ENCODE data around the gene LRRD1. TPM values are rescaled to one million over a fixed set of nuclear protein-coding genes. Genes with fewer than 3 reads are reported as not detected.

Gene LRRD1
- total and polyA plus RNA-seq, 10 of the 15 experiments (the other 5 are each of a cell fraction or from before 2014, with no cell fraction given), result 0.04 to 0.06 TPM; not detected in 8

DNA sequence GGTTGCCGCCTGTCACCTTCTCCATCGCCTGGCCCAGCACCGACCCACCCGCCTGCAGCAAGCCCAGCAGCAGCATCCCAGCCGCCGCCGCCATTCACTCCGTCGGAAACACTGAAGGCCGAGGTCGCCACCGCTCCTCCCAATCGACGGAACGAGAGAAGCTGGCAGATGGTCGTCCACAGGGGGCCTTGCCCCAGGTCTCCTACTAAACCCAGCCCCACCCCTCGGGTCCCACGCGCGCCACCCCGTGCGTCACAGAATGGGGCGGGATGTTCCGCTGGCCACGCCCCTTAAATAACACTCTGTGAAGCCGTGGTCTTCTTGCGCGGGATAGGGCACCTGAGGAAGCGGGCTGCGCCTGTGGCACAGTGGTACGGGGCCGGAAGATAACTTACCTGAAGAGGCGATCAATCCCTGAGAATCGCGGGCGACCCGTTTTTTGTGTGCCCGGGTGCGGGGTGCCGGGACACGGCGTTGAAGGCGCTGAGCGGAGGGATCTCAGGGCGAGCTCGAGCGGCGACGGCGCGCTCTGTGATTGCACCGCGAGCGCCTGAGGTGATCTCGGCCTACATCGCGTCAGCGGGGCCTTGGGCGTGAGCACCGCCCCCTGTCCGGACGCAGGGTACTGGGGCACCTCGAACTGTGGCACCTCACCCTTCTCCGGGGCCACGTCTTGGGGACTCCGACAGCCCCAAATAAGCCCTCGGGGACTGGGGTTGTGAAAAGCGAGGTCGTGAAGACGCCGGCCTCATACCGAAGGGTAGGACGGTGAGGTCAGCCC lies 44.5 kb downstream of the LRRD1 start, which contains the start of gene CYP51A1 (continued):
- TF ChIP-seq, protein P1, sequence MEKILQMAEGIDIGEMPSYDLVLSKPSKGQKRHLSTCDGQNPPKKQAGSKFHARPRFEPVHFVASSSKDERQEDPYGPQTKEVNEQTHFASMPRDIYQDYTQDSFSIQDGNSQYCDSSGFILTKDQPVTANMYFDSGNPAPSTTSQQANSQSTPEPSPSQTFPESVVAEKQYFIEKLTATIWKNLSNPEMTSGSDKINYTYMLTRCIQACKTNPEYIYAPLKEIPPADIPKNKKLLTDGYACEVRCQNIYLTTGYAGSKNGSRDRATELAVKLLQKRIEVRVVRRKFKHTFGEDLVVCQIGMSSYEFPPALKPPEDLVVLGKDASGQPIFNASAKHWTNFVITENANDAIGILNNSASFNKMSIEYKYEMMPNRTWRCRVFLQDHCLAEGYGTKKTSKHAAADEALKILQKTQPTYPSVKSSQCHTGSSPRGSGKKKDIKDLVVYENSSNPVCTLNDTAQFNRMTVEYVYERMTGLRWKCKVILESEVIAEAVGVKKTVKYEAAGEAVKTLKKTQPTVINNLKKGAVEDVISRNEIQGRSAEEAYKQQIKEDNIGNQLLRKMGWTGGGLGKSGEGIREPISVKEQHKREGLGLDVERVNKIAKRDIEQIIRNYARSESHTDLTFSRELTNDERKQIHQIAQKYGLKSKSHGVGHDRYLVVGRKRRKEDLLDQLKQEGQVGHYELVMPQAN (conservative IDR thresholded peaks at IDR 0.05), result peak; percentile 71
- TF ChIP-seq YBX1 (IDR thresholded peaks at IDR 0.05) (no peak), CHD1 (IDR thresholded peaks at IDR 0.05; ENCODE audit: low read depth, low read length) (peak; percentile 92; the same call in 1 of the 2 replicates), FOXM1 (IDR thresholded peaks at IDR 0.05; ENCODE audit: low read depth, low read length) (no peak), CHD4 (IDR thresholded peaks at IDR 0.05) (no peak), IKZF1 (conservative IDR thresholded peaks at IDR 0.05) (peak; percentile 79), MEF2A (IDR thresholded peaks at IDR 0.05; ENCODE audit: insufficient read depth, low read depth, low read length) (no peak), NR2C1 (IDR thresholded peaks at IDR 0.05) (peak; percentile 43; the same call in 1 of the 2 replicates), TCF3 (IDR thresholded peaks at IDR 0.05; ENCODE audit: borderline replicate concordance, insufficient read depth, low read depth, low read length) (0 out of 2 replicates have a peak, but pooled peaks have one; percentile 52), NRF1 (conservative IDR thresholded peaks at IDR 0.05; ENCODE audit: low read depth, low read length) (no peak), ETV6 (conservative IDR thresholded peaks at IDR 0.05 in 1 of 2, IDR thresholded peaks at IDR 0.05 in 1 of 2; ENCODE audit: borderline replicate concordance in 1 of 2, low read depth in 1 of 2) (no peak), RUNX3 (IDR thresholded peaks at IDR 0.05; ENCODE audit: low read length) (peak; percentile 42; the same call in 1 of the 2 replicates), HCFC1 (IDR thresholded peaks at IDR 0.05; ENCODE audit: low read length) (peak; percentile 45), ZNF384 (IDR thresholded peaks at IDR 0.05; ENCODE audit: borderline replicate concordance, low read depth, low read length) (peak; percentile 48; the same call in 1 of the 2 replicates)
- TF ChIP-seq, protein P2, sequence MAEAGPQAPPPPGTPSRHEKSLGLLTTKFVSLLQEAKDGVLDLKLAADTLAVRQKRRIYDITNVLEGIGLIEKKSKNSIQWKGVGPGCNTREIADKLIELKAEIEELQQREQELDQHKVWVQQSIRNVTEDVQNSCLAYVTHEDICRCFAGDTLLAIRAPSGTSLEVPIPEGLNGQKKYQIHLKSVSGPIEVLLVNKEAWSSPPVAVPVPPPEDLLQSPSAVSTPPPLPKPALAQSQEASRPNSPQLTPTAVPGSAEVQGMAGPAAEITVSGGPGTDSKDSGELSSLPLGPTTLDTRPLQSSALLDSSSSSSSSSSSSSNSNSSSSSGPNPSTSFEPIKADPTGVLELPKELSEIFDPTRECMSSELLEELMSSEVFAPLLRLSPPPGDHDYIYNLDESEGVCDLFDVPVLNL (IDR thresholded peaks at IDR 0.05; ENCODE audit: low read depth, low read length), result peak; percentile 57; the same call in 1 of the 2 replicates
- TF ChIP-seq, protein P3, sequence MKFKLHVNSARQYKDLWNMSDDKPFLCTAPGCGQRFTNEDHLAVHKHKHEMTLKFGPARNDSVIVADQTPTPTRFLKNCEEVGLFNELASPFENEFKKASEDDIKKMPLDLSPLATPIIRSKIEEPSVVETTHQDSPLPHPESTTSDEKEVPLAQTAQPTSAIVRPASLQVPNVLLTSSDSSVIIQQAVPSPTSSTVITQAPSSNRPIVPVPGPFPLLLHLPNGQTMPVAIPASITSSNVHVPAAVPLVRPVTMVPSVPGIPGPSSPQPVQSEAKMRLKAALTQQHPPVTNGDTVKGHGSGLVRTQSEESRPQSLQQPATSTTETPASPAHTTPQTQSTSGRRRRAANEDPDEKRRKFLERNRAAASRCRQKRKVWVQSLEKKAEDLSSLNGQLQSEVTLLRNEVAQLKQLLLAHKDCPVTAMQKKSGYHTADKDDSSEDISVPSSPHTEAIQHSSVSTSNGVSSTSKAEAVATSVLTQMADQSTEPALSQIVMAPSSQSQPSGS (IDR thresholded peaks at IDR 0.05; ENCODE audit: low read length), result no peak; the same call in 1 of the 2 replicates
- TF ChIP-seq, protein P4, sequence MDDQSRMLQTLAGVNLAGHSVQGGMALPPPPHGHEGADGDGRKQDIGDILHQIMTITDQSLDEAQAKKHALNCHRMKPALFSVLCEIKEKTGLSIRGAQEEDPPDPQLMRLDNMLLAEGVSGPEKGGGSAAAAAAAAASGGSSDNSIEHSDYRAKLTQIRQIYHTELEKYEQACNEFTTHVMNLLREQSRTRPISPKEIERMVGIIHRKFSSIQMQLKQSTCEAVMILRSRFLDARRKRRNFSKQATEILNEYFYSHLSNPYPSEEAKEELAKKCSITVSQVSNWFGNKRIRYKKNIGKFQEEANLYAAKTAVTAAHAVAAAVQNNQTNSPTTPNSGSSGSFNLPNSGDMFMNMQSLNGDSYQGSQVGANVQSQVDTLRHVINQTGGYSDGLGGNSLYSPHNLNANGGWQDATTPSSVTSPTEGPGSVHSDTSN (IDR thresholded peaks at IDR 0.05; ENCODE audit: insufficient replicate concordance, low read depth, low read length), result peak; percentile 52
- TF ChIP-seq, protein P5, sequence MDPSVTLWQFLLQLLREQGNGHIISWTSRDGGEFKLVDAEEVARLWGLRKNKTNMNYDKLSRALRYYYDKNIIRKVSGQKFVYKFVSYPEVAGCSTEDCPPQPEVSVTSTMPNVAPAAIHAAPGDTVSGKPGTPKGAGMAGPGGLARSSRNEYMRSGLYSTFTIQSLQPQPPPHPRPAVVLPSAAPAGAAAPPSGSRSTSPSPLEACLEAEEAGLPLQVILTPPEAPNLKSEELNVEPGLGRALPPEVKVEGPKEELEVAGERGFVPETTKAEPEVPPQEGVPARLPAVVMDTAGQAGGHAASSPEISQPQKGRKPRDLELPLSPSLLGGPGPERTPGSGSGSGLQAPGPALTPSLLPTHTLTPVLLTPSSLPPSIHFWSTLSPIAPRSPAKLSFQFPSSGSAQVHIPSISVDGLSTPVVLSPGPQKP (IDR thresholded peaks at IDR 0.05; ENCODE audit: low read depth, low read length), result no peak; the same call in 1 of the 2 replicates

All from GM12878 (cell line).